ENCODE measurements around the gene SEMA5B. TPM values are rescaled to one million over a fixed set of nuclear protein-coding genes. Genes with fewer than 3 reads are reported as not detected.

The SEMA5B gene
- total and polyA plus RNA-seq, 12 donors, result 0.35 to 4.3 (median 1.8) TPM

DNA sequence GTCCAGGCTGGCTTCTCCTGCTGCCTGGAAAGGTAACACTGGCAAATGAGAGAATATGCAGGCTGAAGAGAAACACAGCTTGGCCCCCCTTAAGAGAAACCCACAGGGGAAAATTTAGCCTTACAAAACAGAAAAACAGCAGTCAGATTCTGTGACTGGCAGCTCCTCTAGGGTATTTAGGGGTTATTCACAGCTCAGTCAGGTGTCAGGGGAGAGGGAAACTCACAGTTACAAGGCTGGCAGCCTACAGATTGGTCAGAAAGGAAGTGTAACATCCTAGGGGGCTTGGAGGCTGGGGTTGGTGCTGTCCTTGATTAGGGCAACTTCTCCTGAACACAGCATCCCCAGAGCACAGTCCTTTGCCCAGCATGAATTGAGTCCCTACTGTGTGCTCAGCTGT, 81.4 kb downstream of the SEMA5B start:
- Histone ChIP-seq H3K27ac (no peak overlapping the region), H3K4me1 (replicated peaks in 1 of 2) (peaks cover 0 to 1% of the 10 kb centered on the region in 2 donors), H3K27me3 (no peaks in the 10 kb centered on the region), H3K9me3 (replicated peaks in 1 of 3) (no peaks in the 10 kb centered on the region), H3K4me3 (no peak overlapping the region), H3K36me3 (replicated peaks in 1 of 2) (no peaks in the 10 kb centered on the region)
- TF ChIP-seq POLR2A (IDR thresholded peaks at IDR 0.05), result no peak
- TF ChIP-seq, protein P1, sequence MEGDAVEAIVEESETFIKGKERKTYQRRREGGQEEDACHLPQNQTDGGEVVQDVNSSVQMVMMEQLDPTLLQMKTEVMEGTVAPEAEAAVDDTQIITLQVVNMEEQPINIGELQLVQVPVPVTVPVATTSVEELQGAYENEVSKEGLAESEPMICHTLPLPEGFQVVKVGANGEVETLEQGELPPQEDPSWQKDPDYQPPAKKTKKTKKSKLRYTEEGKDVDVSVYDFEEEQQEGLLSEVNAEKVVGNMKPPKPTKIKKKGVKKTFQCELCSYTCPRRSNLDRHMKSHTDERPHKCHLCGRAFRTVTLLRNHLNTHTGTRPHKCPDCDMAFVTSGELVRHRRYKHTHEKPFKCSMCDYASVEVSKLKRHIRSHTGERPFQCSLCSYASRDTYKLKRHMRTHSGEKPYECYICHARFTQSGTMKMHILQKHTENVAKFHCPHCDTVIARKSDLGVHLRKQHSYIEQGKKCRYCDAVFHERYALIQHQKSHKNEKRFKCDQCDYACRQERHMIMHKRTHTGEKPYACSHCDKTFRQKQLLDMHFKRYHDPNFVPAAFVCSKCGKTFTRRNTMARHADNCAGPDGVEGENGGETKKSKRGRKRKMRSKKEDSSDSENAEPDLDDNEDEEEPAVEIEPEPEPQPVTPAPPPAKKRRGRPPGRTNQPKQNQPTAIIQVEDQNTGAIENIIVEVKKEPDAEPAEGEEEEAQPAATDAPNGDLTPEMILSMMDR (IDR thresholded peaks at IDR 0.05), result no peak
- no peak for DNase-seq
- intact Hi-C loops (cut with DNase I), result loop anchor here in 1 of 2 donors (5.0 kb wide), 2 partner anchors 81 to 311 kb away; partner anchors contain the start of gene SEMA5B

- intact Hi-C loops (cut with DNase I), result loop anchor here in 1 of 2 donors (5.0 kb wide), 2 partner anchors 82 to 312 kb away; partner anchors contain the start of gene SEMA5B
- no peaks in the 10 kb centered on the region for H3K36me3 ChIP-seq (replicated peaks in 1 of 2)
- H3K27me3 ChIP-seq, result no peaks in the 10 kb centered on the region
- H3K4me3 ChIP-seq, result no peak overlapping the region
- TF ChIP-seq POLR2A (IDR thresholded peaks at IDR 0.05), result no peak
- TF ChIP-seq, protein P1 (IDR thresholded peaks at IDR 0.05), result no peak
- H3K9me3 ChIP-seq (replicated peaks in 1 of 3), result no peaks in the 10 kb centered on the region
- peaks cover 0 to 11% of the 10 kb centered on the region in 2 donors for H3K4me1 ChIP-seq (replicated peaks in 1 of 2)
- 84 to 90% (median 87%) methylated on average over 2 of the region's 2 CpGs for WGBS, 4 donors
- H3K27ac ChIP-seq, result no peak overlapping the region
- DNase-seq, result no peak
These were observed 82.3 kb downstream of the SEMA5B start for GRCh38 chr3:122945230-122945629.

DNA sequence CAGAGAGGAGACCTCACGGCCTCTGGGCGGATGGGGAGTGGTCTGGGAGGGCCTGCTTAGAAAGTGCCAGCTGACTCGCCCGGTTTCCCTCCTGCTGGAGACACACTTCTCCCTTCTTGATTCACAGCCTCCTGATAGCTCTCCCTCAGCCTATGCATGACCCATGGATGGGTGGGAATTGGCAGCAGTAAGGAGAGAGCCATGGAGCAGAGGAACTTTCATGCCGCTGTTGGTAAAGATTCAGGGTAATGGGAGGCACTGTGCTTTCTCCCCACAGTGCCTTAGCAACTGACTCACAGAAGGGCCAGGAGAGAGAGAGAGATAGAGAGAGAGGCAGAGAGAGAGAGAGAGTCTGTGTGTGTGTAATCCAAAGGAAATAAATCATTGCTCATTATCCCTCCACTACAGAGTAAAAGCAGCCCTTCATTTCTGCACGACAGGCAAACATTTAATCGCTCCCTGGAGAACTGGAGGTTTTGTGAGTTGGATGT, 82.8 kb downstream of the SEMA5B start:
- TF ChIP-seq, protein P1 (IDR thresholded peaks at IDR 0.05), result peak in 1 of 6 experiments; percentile 15
- no peak for TF ChIP-seq POLR2A (IDR thresholded peaks at IDR 0.05)
- no peaks in the 10 kb centered on the region for H3K27me3 ChIP-seq
- H3K27ac ChIP-seq, result peak overlapping the region in 1 of 5 donors; percentile 25
- no peak overlapping the region for H3K4me3 ChIP-seq
- intact Hi-C loops (cut with DNase I), result loop anchor here (5.0 kb wide), 3 partner anchors 83 to 318 kb away; partner anchors contain the start of gene SEMA5B (in 2 of the 2)
- H3K36me3 ChIP-seq (replicated peaks in 1 of 2), result no peaks in the 10 kb centered on the region
- H3K9me3 ChIP-seq (replicated peaks in 1 of 3), result no peaks in the 10 kb centered on the region
- WGBS, 4 donors, result 75 to 81% (median 78%) methylated on average over 7 of the region's 7 CpGs
- no peak for DNase-seq
- peaks cover 0 to 11% of the 10 kb centered on the region in 2 donors for H3K4me1 ChIP-seq (replicated peaks in 1 of 2)

GRCh38 chr3:122943828-122944190, 83.8 kb downstream of the SEMA5B start:
- no peaks in the 10 kb centered on the region for H3K36me3 ChIP-seq (replicated peaks in 1 of 2)
- H3K27ac ChIP-seq, result no peak overlapping the region
- intact Hi-C loops (cut with DNase I), result loop anchor here in 1 of 2 donors (5.0 kb wide), 2 partner anchors 83 to 318 kb away; partner anchors contain the start of gene SEMA5B
- peaks cover 0 to 11% of the 10 kb centered on the region in 2 donors for H3K4me1 ChIP-seq (replicated peaks in 1 of 2)
- TF ChIP-seq, protein P1 (IDR thresholded peaks at IDR 0.05), result no peak
- TF ChIP-seq POLR2A (IDR thresholded peaks at IDR 0.05), result no peak
- H3K4me3 ChIP-seq, result no peak overlapping the region
- WGBS, 4 donors, result 90 to 95% (median 92%) methylated on average over 3 of the region's 3 CpGs
- no peaks in the 10 kb centered on the region for H3K9me3 ChIP-seq (replicated peaks in 1 of 3)
- DNase-seq, result no peak
- no peaks in the 10 kb centered on the region for H3K27me3 ChIP-seq
